Kidney epithelial cell (primary cell): Measurements from ENCODE around the gene GSAP. TPM values are rescaled to one million over a fixed set of nuclear protein-coding genes. Genes with fewer than 3 reads are reported as not detected.

Experiments
- DNase-seq: peaks from one replicate; pipeline ENCODE4 v3.0.0-alpha.2; 2010; ENCODE audit warnings: low read depth
- H3K27me3 ChIP-seq: 2 replicates; pipeline ENCODE4 v1.6.0; 2011; ENCODE audit warnings: low read length; ENCODE audit not compliant: control insufficient read depth, insufficient read depth
- H3K36me3 ChIP-seq: 2 replicates; pipeline ENCODE4 v1.5.1; 2011; ENCODE audit warnings: low read length; ENCODE audit not compliant: control insufficient read depth, insufficient read depth
- H3K4me3 ChIP-seq: 2 replicates; pipeline ENCODE4 v1.5.1; 2011; ENCODE audit warnings: low read depth, mild to moderate bottlenecking, control low read depth, low read length
- CTCF ChIP-seq: IDR thresholded peaks from 2 replicates; pipeline ENCODE4 v1.5.1; 2011; ENCODE audit warnings: mild to moderate bottlenecking, moderate library complexity, low read length, control low read depth, inconsistent platforms; ENCODE audit not compliant: insufficient read depth, poor library complexity, severe bottlenecking
- total RNA-seq: library from RNA; depleted of rRNA; stranded (reverse); fragments of >200 nt; gene quantifications from 2 replicates; pipeline ENCODE4 v1.2.3, GENCODE V29; 2015

Gene GSAP
- total RNA-seq, 1 donor from 2014 or later, result 4.3 TPM

- Histone ChIP-seq H3K4me3 (no peak overlapping the region), H3K36me3 (no peaks in the 10 kb centered on the region), H3K27me3 (no peaks in the 10 kb centered on the region)
- DNase-seq, result no peak
- no peak for TF ChIP-seq CTCF
Measured at GRCh38 chr7:77288676-77289320, 127.4 kb downstream of the GSAP start.

- H3K27me3 ChIP-seq, result no peaks in the 10 kb centered on the region
- no peak overlapping the region for H3K4me3 ChIP-seq
- TF ChIP-seq CTCF, result no peak
- DNase-seq, result no peak
- H3K36me3 ChIP-seq, result no peaks in the 10 kb centered on the region
Measured at GRCh38 chr7:77284616-77285015, 131.5 kb downstream of the GSAP start.

- Histone ChIP-seq H3K36me3 (no peaks in the 10 kb centered on the region), H3K27me3 (no peaks in the 10 kb centered on the region), H3K4me3 (no peak overlapping the region)
- DNase-seq, result no peak
- TF ChIP-seq CTCF, result no peak
Measured at GRCh38 chr7:77284005-77284404, 132.1 kb downstream of the GSAP start.

- Histone ChIP-seq H3K4me3 (no peak overlapping the region), H3K27me3 (no peaks in the 10 kb centered on the region), H3K36me3 (no peaks in the 10 kb centered on the region)
- TF ChIP-seq CTCF, result no peak
- DNase-seq, result no peak
Measured at GRCh38 chr7:77282897-77283296, 133.3 kb downstream of the GSAP start.

- H3K36me3 ChIP-seq, result no peaks in the 10 kb centered on the region
- DNase-seq, result no peak
- TF ChIP-seq CTCF, result no peak
- no peak overlapping the region for H3K4me3 ChIP-seq
- H3K27me3 ChIP-seq, result no peaks in the 10 kb centered on the region
Measured at GRCh38 chr7:77281780-77282478, 134.2 kb downstream of the GSAP start.
